Retinal pigment epithelial cell (primary cell): ENCODE data around the gene NR1I2.

ENCODE experiments used
- DNase-seq: peaks from one replicate; pipeline ENCODE4 v3.0.0-alpha.2; 2010; ENCODE audit warnings: low read depth
- H3K4me3 ChIP-seq: 2 replicates; pipeline ENCODE4 v1.5.1; 2011; ENCODE audit warnings: mild to moderate bottlenecking, low read length, control low read depth, moderate library complexity
- TF ChIP-seq, protein P1 (sequence below): conservative IDR thresholded peaks from 2 replicates; pipeline ENCODE4 v1.5.1; 2011; ENCODE audit warnings: low read depth, low read length, control low read depth, inconsistent platforms

Gene NR1I2

DNA sequence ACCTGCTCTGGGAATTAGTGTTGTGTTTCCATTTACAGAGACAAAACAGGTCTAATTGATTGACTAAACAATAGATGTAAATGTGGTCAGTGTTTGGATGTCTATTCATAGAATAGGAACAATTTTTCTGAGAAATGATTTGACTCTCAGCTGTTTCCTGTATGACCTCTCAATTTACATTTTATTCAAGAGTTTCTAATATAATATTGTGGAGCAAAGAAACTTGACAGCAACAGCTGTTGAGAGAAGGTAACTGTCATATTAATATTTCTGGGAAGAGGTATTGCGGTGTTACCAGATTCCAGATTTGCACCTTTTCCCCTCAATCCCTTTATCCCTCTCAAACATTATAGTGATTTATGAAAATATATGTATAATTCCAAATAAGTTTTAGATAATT, 3.7 kb upstream of the NR1I2 start:
- DNase-seq, result no peak
- H3K4me3 ChIP-seq, result no peak overlapping the region
- TF ChIP-seq, protein P1, sequence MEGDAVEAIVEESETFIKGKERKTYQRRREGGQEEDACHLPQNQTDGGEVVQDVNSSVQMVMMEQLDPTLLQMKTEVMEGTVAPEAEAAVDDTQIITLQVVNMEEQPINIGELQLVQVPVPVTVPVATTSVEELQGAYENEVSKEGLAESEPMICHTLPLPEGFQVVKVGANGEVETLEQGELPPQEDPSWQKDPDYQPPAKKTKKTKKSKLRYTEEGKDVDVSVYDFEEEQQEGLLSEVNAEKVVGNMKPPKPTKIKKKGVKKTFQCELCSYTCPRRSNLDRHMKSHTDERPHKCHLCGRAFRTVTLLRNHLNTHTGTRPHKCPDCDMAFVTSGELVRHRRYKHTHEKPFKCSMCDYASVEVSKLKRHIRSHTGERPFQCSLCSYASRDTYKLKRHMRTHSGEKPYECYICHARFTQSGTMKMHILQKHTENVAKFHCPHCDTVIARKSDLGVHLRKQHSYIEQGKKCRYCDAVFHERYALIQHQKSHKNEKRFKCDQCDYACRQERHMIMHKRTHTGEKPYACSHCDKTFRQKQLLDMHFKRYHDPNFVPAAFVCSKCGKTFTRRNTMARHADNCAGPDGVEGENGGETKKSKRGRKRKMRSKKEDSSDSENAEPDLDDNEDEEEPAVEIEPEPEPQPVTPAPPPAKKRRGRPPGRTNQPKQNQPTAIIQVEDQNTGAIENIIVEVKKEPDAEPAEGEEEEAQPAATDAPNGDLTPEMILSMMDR, result no peak

DNA sequence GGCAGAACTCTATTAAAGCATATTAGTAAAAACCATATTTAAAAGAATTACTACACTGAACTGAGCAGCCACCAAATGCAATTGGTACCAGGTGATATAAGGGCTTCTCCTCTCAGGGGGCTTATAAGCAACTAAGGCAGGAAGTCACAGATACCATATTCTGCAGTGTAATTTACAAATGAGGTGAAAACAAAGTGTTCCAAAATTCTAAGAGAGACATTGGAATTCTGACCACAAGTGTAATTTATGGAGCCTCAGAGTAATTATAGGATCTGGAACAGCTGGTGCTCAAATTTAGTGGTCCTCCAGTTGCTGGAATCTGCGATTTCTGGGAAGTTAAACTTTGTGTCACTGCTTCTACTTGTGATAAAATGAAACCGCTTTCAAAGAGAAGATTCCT, 3.1 kb upstream of the NR1I2 start:
- no peak for DNase-seq
- no peak overlapping the region for H3K4me3 ChIP-seq
- TF ChIP-seq, protein P1, result no peak

DNA sequence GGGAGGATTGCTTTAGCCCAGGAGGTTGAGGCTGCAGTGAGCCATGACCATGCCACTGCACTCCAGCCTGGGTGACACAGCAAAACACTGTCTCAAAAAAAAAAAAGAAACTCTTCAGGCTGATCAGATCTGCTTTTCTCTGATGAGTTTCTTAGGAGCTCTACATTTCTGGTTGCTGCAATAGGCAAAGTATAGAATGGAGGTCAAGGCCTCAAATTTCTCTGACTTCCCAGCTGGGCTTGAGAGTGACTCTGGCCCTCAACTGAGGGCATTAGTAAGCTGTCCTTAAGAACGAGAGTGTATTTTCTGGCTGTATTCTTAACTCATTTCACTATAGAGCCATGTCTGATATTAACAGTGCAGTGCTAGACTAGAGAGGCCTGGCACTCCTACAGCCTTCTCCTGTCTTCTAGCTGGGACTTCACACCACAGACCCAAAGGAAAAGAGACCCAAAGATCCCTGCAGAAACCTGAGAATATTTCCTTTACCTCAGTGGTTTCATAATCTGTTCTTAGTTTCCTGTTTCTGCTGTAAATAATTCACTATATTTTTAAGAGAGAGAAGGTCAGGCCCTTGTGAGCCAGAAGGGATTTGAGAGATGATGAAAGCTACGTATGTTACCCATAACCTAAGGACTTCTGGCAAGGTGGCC, 2.0 kb upstream of the NR1I2 start:
- no peak for DNase-seq
- TF ChIP-seq, protein P1, result no peak
- no peak overlapping the region for H3K4me3 ChIP-seq

DNA sequence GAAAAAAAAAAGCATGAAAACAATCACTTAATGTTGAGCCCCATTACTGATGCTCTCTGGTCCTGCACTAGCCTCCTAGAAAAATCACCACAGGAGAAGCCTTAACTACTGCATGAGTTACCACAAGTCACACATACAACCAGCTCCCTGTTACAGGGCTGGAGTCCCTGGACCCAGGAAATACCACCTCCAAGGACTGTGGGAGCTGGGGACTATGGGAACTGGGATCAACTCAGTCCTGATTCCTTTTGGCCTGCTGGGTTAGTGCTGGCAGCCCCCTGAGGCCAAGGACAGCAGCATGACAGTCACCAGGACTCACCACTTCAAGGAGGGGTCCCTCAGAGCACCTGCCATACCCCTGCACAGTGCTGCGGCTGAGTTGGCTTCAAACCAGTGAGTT, 559 bp downstream of the NR1I2 start:
- H3K4me3 ChIP-seq, result no peak overlapping the region
- DNase-seq, result no peak
- TF ChIP-seq, protein P1, result no peak

DNA sequence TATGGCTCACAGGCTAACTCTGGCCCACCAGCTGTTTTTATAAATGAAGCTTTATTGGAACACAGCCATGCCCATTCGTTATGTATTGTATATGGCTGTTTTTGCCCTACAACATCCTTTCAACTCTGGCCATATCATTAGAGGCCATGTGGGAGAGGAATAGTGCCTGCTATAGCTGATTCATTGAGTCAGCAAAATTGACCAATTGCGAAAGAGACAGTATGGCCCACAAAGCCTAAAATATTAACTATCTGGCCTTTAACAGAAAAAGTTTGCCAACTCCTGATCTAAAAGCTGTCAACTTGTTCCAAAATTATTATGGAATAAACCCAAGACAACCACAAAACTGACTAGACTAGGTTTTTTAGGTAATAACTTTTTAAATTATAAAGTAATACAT, 1.4 kb downstream of the NR1I2 start:
- TF ChIP-seq, protein P1, result no peak
- no peak for DNase-seq
- no peak overlapping the region for H3K4me3 ChIP-seq

DNA sequence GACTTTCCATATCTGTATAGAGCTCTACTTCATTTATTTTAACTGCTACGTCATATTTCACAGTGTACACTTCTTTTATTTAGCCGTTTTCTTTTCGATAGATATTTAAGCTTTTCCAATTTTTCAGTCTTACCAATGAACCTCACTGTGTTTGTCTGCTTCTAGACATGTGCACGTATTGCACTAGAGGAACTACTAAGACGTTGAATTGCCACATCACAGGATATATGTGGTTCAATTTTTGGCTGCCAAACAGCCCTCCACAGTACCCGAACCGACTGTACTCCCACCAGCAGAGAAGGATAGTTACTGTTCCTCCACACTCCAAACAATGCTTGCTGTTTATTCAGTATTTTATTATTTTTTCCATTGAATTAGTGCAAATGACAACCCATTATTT, 2.0 kb downstream of the NR1I2 start:
- TF ChIP-seq, protein P1, result no peak
- H3K4me3 ChIP-seq, result no peak overlapping the region
- no peak for DNase-seq

DNA sequence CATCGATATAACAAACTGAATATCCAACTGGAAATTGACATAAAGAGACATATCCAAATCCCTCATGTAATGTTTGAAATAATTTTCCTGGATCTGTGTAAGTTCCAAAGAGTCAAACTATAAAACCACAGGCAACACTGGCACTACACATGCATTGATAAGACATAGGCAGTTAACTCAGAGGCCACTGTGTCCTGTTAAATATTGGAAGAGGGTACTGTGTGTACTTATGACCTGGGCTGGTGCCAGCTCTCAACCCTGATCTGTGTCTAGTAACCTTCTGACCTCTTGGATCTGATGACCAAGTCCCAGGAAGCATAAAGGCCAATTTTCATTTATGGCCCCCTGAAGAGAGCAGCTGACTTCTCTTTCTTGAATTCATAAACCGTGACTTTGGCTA, 4.5 kb downstream of the NR1I2 start:
- no peak for DNase-seq
- H3K4me3 ChIP-seq, result no peak overlapping the region
- TF ChIP-seq, protein P1, result no peak
